Neuronal stem cell (in vitro differentiated cells): Measurements from ENCODE around the gene SOCS2.

Source experiments
- DNase-seq: peaks from one replicate; pipeline ENCODE4 v3.0.0-alpha.2; 2013; ENCODE audit warnings: low spot score
- H2AFZ ChIP-seq: one replicate; pipeline ENCODE4 v1.6.1; 2013; ENCODE audit warnings: mild to moderate bottlenecking, low read length, inconsistent platforms
- H2AK5ac ChIP-seq: 2 replicates; pipeline ENCODE4 v1.6.1; 2013; ENCODE audit warnings: low read depth, mild to moderate bottlenecking, inconsistent platforms, low read length, moderate library complexity, mixed read lengths
- H2BK120ac ChIP-seq: 2 replicates; pipeline ENCODE4 v1.6.1; 2013; ENCODE audit warnings: low read depth, mild to moderate bottlenecking, inconsistent platforms, low read length, moderate library complexity, mixed read lengths
- H2BK12ac ChIP-seq: one replicate; pipeline ENCODE4 v1.6.1; 2013; ENCODE audit warnings: low read length, inconsistent platforms
- H2BK15ac ChIP-seq: 2 replicates; pipeline ENCODE4 v1.6.1; 2013; ENCODE audit warnings: mild to moderate bottlenecking, low read length, inconsistent platforms, mixed read lengths
- H2BK5ac ChIP-seq: one replicate; pipeline ENCODE4 v1.6.1; 2013; ENCODE audit warnings: inconsistent platforms, mild to moderate bottlenecking, low read length, moderate library complexity
- H3K14ac ChIP-seq: one replicate; pipeline ENCODE4 v1.6.1; 2013; ENCODE audit warnings: low read length, inconsistent platforms
- H3K18ac ChIP-seq: 2 replicates; pipeline ENCODE4 v1.6.1; 2013; ENCODE audit warnings: low read length, inconsistent platforms
- H3K23ac ChIP-seq: 2 replicates; pipeline ENCODE4 v1.6.1; 2013; ENCODE audit warnings: low read depth, mild to moderate bottlenecking, mixed read lengths, low read length, inconsistent platforms; ENCODE audit not compliant: poor library complexity
- H3K27ac ChIP-seq: replicated peaks from 3 replicates; pipeline ENCODE4 v1.5.1; 2013; ENCODE audit warnings: low read length, inconsistent platforms
- H3K27me3 ChIP-seq, 3 experiments: 2 replicates each; pipeline ENCODE4 v1.6.1; 2013; ENCODE audit warnings: low read length in 3 of 3, mild to moderate bottlenecking in 2 of 3, inconsistent platforms in 1 of 3, low read depth in 1 of 3, mixed read lengths in 1 of 3, moderate library complexity in 1 of 3; ENCODE audit not compliant: control insufficient read depth in 3 of 3, insufficient read depth in 3 of 3
- H3K36me3 ChIP-seq, 2 donors: replicated peaks in 1 of 2; 2 replicates each; pipeline ENCODE4 v1.6.1; 2013; ENCODE audit warnings: low read length in 2 of 2; ENCODE audit not compliant: control insufficient read depth in 2 of 2, insufficient read depth in 2 of 2
- H3K4ac ChIP-seq: 2 replicates; pipeline ENCODE4 v1.6.1; 2013; ENCODE audit warnings: inconsistent platforms, mild to moderate bottlenecking, low read length, moderate library complexity
- H3K4me1 ChIP-seq, 2 donors: 1 replicate in 1 of 2; 2 replicates in 1 of 2; pipeline ENCODE4 v1.6.1; 2013; ENCODE audit warnings: low read length in 2 of 2, low read depth in 1 of 2; ENCODE audit not compliant: control insufficient read depth in 2 of 2, insufficient read depth in 1 of 2
- H3K4me2 ChIP-seq: one replicate; pipeline ENCODE4 v1.6.1; 2013; ENCODE audit warnings: mild to moderate bottlenecking, low read length, inconsistent platforms; ENCODE audit not compliant: insufficient read depth, poor library complexity, severe bottlenecking
- H3K4me3 ChIP-seq, 2 donors: 2 replicates each; pipeline ENCODE4 v1.5.1; 2013; ENCODE audit warnings: low read length in 2 of 2, mild to moderate bottlenecking in 2 of 2, inconsistent platforms in 1 of 2, moderate library complexity in 1 of 2
- H3K79me1 ChIP-seq: one replicate; pipeline ENCODE4 v1.6.1; 2013; ENCODE audit warnings: low read depth, mild to moderate bottlenecking, inconsistent platforms, low read length, moderate library complexity
- H3K9ac ChIP-seq: one replicate; pipeline ENCODE4 v1.6.1; 2013; ENCODE audit warnings: mild to moderate bottlenecking, low read depth, low read length, inconsistent platforms; ENCODE audit not compliant: poor library complexity
- H3K9me3 ChIP-seq, 2 donors: replicated peaks in 1 of 2; 2 replicates each; pipeline versions ENCODE3 to v1.6.1; 2013; ENCODE audit warnings: low read length in 2 of 2, mild to moderate bottlenecking in 2 of 2, inconsistent platforms in 1 of 2, low read depth in 1 of 2, mixed read lengths in 1 of 2, moderate library complexity in 1 of 2; ENCODE audit not compliant: control insufficient read depth in 2 of 2, insufficient read depth in 1 of 2
- H4K8ac ChIP-seq: one replicate; pipeline ENCODE4 v1.6.1; 2013; ENCODE audit warnings: low read depth, mild to moderate bottlenecking, inconsistent platforms, low read length, moderate library complexity
- H4K91ac ChIP-seq: one replicate; pipeline ENCODE4 v1.6.1; 2013; ENCODE audit warnings: low read length, low read depth, mild to moderate bottlenecking, inconsistent platforms; ENCODE audit not compliant: poor library complexity
- WGBS, 2 donors: extraction: QIAGEN DNeasy Blood & Tissue Kit; methylation state at CpG; one replicate each; pipeline ENCODE4 v1.1.7; 2013; ENCODE audit warnings: missing lambda C conversion rate in 2 of 2, mixed read lengths in 1 of 2; ENCODE audit not compliant: insufficient read length in 2 of 2, insufficient replicate concordance in 1 of 2; ENCODE audit errors: extremely low coverage in 2 of 2; 5-methylcytosine and 5-hydroxymethylcytosine counted together

Gene SOCS2

DNA sequence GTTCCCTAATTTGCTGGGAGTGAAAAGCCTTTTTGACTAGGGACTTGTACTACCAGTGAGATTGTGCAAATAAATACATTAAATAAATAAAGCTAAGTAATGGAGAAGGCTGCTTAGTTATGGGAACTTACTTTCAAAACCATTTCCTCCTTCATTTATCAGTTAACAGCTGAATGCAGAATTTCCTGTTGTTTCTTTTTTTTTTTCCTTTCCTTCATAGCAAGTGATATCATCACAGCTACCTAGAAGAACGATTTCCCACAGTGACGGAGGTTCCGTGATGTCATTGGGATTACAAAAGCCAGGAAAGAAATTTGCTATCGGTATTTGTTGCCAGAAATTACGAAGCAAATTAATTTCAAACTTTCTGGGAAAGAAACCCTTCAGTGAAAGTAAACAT lies 42.1 kb upstream of the SOCS2 start:
- no peak overlapping the region for H3K23ac ChIP-seq
- H2BK120ac ChIP-seq = no peak overlapping the region
- no peak overlapping the region for H3K27ac ChIP-seq
- no peak overlapping the region for H4K8ac ChIP-seq
- H3K9me3 ChIP-seq = no peaks in the 10 kb centered on the region
- H3K4me2 ChIP-seq = no peak overlapping the region
- H3K9ac ChIP-seq = no peak overlapping the region
- no peak overlapping the region for H2BK15ac ChIP-seq
- peaks cover 2 to 5% of the 10 kb centered on the region in 2 donors for H3K4me1 ChIP-seq
- no CpG with 5 or more reads among the region's 5 CpGs for WGBS, 2 donors
- no peak overlapping the region for H2AK5ac ChIP-seq
- no peak overlapping the region for H4K91ac ChIP-seq
- no peak overlapping the region for H3K4ac ChIP-seq
- H3K79me1 ChIP-seq = no peaks in the 10 kb centered on the region
- no peaks in the 10 kb centered on the region for H3K27me3 ChIP-seq
- no peak overlapping the region for H3K14ac ChIP-seq
- no peak overlapping the region for H3K4me3 ChIP-seq
- H2BK5ac ChIP-seq = no peak overlapping the region
- no peaks in the 10 kb centered on the region for H3K36me3 ChIP-seq
- no peak overlapping the region for H3K18ac ChIP-seq
- H2BK12ac ChIP-seq = no peak overlapping the region
- H2AFZ ChIP-seq = no peak overlapping the region
- DNase-seq = no peak

DNA sequence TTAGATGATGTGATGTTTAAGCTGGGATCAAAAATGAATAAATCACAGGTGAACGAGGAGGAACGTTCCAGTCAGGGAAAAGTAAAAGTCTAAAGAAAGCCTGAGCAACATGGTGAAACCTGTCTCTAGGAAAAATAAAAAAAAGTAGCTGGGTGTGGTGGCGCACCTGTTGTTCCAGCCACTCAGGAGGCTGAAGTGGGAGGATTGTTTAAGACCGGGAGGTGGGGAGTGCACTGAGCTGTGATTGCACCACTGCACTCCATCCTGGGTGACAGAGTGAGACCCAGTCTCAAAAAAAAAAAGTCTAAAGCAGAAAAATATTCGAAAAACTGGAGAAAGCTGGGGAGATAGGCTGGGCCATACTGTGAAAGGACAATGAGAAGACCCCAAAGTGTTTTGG lies 39.2 kb upstream of the SOCS2 start:
- Histone ChIP-seq H2BK120ac (no peak overlapping the region), H3K27ac (no peak overlapping the region)
- DNase-seq = no peak

DNA sequence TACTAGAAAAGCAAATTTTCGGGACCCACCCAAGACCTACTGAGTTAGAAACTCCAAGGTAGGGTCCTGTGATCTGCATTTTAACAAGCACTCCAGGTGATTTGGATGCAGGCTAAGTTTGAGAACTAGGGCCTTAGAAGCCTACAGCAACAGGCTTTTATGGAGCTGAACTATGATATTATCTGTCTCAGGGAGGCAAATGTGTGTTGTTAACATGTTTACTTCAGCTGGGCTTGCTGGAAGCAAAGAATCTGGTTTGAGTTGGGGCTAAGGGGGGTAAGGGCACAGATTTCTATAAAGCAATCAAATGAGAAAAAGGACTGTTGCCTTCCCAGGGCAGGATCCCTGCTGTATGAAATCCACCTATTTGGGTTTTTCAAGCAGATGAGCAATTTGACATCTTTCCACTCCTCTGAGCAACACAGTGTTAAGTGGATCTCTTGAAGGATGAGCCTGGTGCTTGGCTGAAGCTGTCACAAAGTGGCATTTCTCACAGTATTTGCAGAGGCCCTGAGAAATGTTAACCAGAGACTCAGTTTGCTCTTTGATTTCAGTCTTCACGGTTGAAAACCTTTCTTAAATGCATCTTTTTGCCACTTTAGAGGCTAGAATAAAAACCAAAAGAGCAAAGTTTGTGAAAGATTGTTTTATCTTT lies 36.2 kb upstream of the SOCS2 start:
- H3K4me3 ChIP-seq = no peak overlapping the region
- no CpG with 5 or more reads among the region's 2 CpGs for WGBS, 2 donors
- H3K23ac ChIP-seq = no peak overlapping the region
- no peaks in the 10 kb centered on the region for H3K27me3 ChIP-seq
- H3K4ac ChIP-seq = no peak overlapping the region
- no peak overlapping the region for H3K9ac ChIP-seq
- H3K9me3 ChIP-seq = peaks cover 0 to 3% of the 10 kb centered on the region in 2 donors
- H2BK12ac ChIP-seq = no peak overlapping the region
- H2BK15ac ChIP-seq = no peak overlapping the region
- H3K79me1 ChIP-seq = no peaks in the 10 kb centered on the region
- H4K8ac ChIP-seq = no peak overlapping the region
- no peak overlapping the region for H3K18ac ChIP-seq
- no peak overlapping the region for H2BK5ac ChIP-seq
- H2AFZ ChIP-seq = peak overlapping the region; percentile 69
- H3K36me3 ChIP-seq = no peaks in the 10 kb centered on the region
- no peak overlapping the region for H2AK5ac ChIP-seq
- no peak overlapping the region for H2BK120ac ChIP-seq
- H3K14ac ChIP-seq = no peak overlapping the region
- H3K4me1 ChIP-seq = peaks cover 0 to 9% of the 10 kb centered on the region in 2 donors
- H3K4me2 ChIP-seq = no peak overlapping the region
- no peak overlapping the region for H3K27ac ChIP-seq
- no peak overlapping the region for H4K91ac ChIP-seq
- no peak for DNase-seq

More for the DNA sequence above, 39.2 kb upstream of the SOCS2 start:
- Histone ChIP-seq H2AFZ (no peak overlapping the region), H3K36me3 (no peaks in the 10 kb centered on the region), H3K4ac (no peak overlapping the region), H2BK15ac (no peak overlapping the region), H3K9me3 (peaks cover 0 to 3% of the 10 kb centered on the region in 2 donors), H3K18ac (no peak overlapping the region), H3K27me3 (no peaks in the 10 kb centered on the region), H2BK12ac (no peak overlapping the region), H3K9ac (no peak overlapping the region), H4K91ac (no peak overlapping the region), H3K14ac (no peak overlapping the region), H3K4me2 (no peak overlapping the region), H3K4me1 (peaks cover 0 to 9% of the 10 kb centered on the region in 2 donors), H4K8ac (no peak overlapping the region), H3K23ac (no peak overlapping the region), H2BK5ac (no peak overlapping the region), H2AK5ac (no peak overlapping the region), H3K79me1 (no peaks in the 10 kb centered on the region), H3K4me3 (no peak overlapping the region)
- no CpG with 5 or more reads among the region's 5 CpGs for WGBS, 2 donors

DNA sequence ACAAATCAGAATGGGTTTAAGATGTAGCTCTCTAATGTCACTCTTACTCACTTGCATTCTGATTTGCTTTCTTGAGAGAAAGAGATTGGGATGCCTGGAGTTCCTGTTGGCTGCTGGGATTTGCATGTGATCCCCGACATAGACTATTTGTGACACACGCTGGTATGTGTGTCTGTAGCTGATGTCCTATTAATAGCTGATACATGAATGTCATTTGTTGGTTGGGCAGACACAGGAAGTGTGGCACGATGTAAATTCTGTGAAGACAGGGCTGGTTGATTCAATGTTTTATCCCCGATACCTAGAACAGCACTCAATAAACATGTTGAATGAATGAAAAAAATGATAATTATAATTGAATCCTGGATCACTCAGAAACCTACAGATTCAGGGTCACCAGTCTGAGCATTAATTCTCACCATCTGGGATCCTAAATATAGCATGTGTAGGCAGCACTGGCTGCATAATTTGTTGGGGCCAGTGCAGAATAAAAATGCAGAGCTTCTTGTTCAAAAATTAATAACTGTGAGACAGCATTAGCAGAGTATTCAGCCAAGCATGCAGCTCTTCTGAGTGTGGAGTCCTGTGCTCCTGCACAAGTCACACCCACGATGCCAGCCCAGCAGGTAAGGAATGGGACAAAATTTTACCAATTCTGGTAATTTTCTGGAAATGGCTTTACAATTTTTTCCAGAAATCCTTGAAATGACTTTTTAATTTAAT lies 35.5 kb upstream of the SOCS2 start:
- Histone ChIP-seq H3K4me1 (peaks cover 0 to 9% of the 10 kb centered on the region in 2 donors), H3K18ac (no peak overlapping the region), H3K4me2 (no peak overlapping the region), H3K4ac (no peak overlapping the region), H3K23ac (no peak overlapping the region), H3K36me3 (no peaks in the 10 kb centered on the region), H2BK15ac (no peak overlapping the region), H3K9me3 (peaks cover 0 to 3% of the 10 kb centered on the region in 2 donors), H3K27me3 (no peaks in the 10 kb centered on the region), H2BK12ac (no peak overlapping the region), H3K9ac (no peak overlapping the region), H3K79me1 (no peaks in the 10 kb centered on the region), H3K4me3 (no peak overlapping the region), H2BK5ac (no peak overlapping the region), H3K14ac (no peak overlapping the region), H2BK120ac (no peak overlapping the region), H2AK5ac (no peak overlapping the region), H4K8ac (no peak overlapping the region), H3K27ac (no peak overlapping the region), H2AFZ (peak overlapping the region; percentile 69), H4K91ac (no peak overlapping the region)
- DNase-seq = no peak
- no CpG with 5 or more reads among the region's 5 CpGs for WGBS, 2 donors
